Measurements from ENCODE around the gene SMAD1.

The SMAD1 gene

DNA sequence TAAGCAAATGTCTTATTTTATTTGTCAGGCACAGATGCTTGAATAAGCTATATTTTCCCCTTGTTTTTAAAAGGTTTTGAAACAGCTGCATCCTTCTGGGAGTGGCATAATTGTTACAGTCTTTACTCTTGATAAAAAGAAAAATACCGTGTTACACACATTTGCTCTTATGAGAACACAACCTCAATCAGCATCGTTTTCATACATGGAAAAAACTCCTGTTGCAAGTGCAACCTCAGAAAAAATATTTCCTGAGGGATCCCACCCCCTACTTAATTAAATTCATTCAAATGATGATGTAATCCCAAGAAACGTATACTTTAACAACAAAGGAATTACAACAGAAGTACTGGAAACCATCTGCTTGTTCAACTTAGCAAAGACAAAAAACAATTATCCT lies 58.6 kb downstream of the SMAD1 start:
- Histone ChIP-seq H3K4me2 (ENCODE audit: low read depth, low read length) (no peak overlapping the region), H2AFZ (ENCODE audit: low read length) (no peak overlapping the region), H3K4me3 (ENCODE audit: low read length) (no peak overlapping the region), H3K4me1 (ENCODE audit: low read length) (0 out of 2 replicates have a peak, but pooled peaks cover 1% of the 10 kb centered on the region), H4K20me1 (ENCODE audit: insufficient read depth, low read length) (no peaks in the 10 kb centered on the region), H3F3A (ENCODE audit: insufficient read depth, low read length) (no peaks in the 10 kb centered on the region), H3K36me3 (replicated peaks; ENCODE audit: insufficient read depth, low read length) (0 out of 2 replicates have a peak, but pooled peaks cover 3% of the 10 kb centered on the region), H3K27me3 (replicated peaks; ENCODE audit: insufficient read depth, low read length) (no peaks in the 10 kb centered on the region), H3K79me2 (ENCODE audit: low read length) (no peaks in the 10 kb centered on the region), H3K9ac (ENCODE audit: low read length) (no peak overlapping the region), H3K9me2 (replicated peaks; ENCODE audit: insufficient read depth, low read length) (no peaks in the 10 kb centered on the region), H3K9me3 (replicated peaks; ENCODE audit: insufficient read depth, low read length) (no peaks in the 10 kb centered on the region), H3K27ac (ENCODE audit: low read length) (no peak overlapping the region)
- TF ChIP-seq, protein P1, sequence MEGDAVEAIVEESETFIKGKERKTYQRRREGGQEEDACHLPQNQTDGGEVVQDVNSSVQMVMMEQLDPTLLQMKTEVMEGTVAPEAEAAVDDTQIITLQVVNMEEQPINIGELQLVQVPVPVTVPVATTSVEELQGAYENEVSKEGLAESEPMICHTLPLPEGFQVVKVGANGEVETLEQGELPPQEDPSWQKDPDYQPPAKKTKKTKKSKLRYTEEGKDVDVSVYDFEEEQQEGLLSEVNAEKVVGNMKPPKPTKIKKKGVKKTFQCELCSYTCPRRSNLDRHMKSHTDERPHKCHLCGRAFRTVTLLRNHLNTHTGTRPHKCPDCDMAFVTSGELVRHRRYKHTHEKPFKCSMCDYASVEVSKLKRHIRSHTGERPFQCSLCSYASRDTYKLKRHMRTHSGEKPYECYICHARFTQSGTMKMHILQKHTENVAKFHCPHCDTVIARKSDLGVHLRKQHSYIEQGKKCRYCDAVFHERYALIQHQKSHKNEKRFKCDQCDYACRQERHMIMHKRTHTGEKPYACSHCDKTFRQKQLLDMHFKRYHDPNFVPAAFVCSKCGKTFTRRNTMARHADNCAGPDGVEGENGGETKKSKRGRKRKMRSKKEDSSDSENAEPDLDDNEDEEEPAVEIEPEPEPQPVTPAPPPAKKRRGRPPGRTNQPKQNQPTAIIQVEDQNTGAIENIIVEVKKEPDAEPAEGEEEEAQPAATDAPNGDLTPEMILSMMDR (IDR thresholded peaks at IDR 0.05; ENCODE audit: low read length), result no peak
- TF ChIP-seq EZH2 (optimal IDR thresholded peaks at IDR 0.05; ENCODE audit: low read depth, low read length), result no peak
- no peak for TF ChIP-seq EZH2phosphoT487 (IDR thresholded peaks at IDR 0.05; ENCODE audit: low read length)
- no peak for DNase-seq

DNA sequence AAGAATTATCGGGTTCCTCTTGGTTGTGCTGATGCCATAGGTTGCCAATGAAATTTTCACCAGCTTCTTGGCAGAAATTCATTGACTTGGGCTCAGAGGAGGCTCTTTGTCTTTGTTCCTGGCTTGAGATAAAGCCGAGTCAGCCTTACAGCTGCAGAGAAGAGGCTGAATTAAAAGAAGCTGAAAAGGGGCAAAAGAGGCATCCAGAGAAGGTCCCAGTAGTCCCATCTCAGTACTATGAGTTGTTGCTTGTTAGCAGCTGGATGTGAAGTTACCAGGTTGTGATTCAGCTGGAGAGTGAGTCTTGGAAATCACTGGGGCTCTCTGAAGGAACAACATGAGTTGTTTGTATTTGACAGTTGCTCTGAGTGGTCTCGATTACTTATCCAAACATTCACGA lies 59.7 kb downstream of the SMAD1 start:
- Histone ChIP-seq H3K36me3 (replicated peaks; ENCODE audit: insufficient read depth, low read length) (0 out of 2 replicates have a peak, but pooled peaks cover 3% of the 10 kb centered on the region), H3K4me1 (ENCODE audit: low read length) (peaks cover 9% of the 10 kb centered on the region; the same call in 1 of the 2 replicates), H3K4me3 (ENCODE audit: low read length) (no peak overlapping the region), H3K27ac (ENCODE audit: low read length) (no peak overlapping the region), H4K20me1 (ENCODE audit: insufficient read depth, low read length) (no peaks in the 10 kb centered on the region), H3K79me2 (ENCODE audit: low read length) (no peaks in the 10 kb centered on the region), H3K9ac (ENCODE audit: low read length) (no peak overlapping the region), H3K9me2 (replicated peaks; ENCODE audit: insufficient read depth, low read length) (no peaks in the 10 kb centered on the region), H3K4me2 (ENCODE audit: low read depth, low read length) (no peak overlapping the region), H3F3A (ENCODE audit: insufficient read depth, low read length) (no peaks in the 10 kb centered on the region), H2AFZ (ENCODE audit: low read length) (no peak overlapping the region), H3K27me3 (replicated peaks; ENCODE audit: insufficient read depth, low read length) (no peaks in the 10 kb centered on the region), H3K9me3 (replicated peaks; ENCODE audit: insufficient read depth, low read length) (no peaks in the 10 kb centered on the region)
- TF ChIP-seq, protein P1 (IDR thresholded peaks at IDR 0.05; ENCODE audit: low read length), result no peak
- no peak for TF ChIP-seq EZH2phosphoT487 (IDR thresholded peaks at IDR 0.05; ENCODE audit: low read length)
- TF ChIP-seq EZH2 (optimal IDR thresholded peaks at IDR 0.05; ENCODE audit: low read depth, low read length), result no peak
- no peak for DNase-seq

DNA sequence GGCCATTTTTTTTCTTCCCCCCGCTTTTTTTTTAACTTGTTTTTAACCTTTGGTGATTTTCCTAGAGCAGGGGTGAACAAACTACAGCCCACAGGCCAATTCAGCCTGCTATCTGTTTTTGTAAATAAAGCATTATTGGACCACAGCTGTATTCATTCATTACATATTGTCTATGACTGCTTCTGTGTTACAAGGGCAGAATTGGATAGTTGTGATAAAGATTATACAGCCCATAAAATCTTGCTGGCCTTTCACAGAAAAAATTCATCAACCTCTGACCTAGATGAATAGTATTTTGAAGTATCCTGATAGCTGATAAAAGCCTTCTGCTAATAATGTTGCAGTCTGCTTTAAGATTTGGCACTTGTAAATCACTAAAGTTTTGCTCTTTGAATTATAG lies 63.4 kb downstream of the SMAD1 start:
- peaks cover 9% of the 10 kb centered on the region; the same call in 1 of the 2 replicates for H3K4me1 ChIP-seq (ENCODE audit: low read length)
- H3F3A ChIP-seq (ENCODE audit: insufficient read depth, low read length), result no peaks in the 10 kb centered on the region
- no peak overlapping the region for H3K9ac ChIP-seq (ENCODE audit: low read length)
- H3K27ac ChIP-seq (ENCODE audit: low read length), result no peak overlapping the region
- no peak for DNase-seq
- H3K79me2 ChIP-seq (ENCODE audit: low read length), result no peaks in the 10 kb centered on the region
- H3K4me2 ChIP-seq (ENCODE audit: low read depth, low read length), result no peak overlapping the region
- no peak overlapping the region for H2AFZ ChIP-seq (ENCODE audit: low read length)
- H3K9me3 ChIP-seq (replicated peaks; ENCODE audit: insufficient read depth, low read length), result no peaks in the 10 kb centered on the region
- TF ChIP-seq, protein P1 (IDR thresholded peaks at IDR 0.05; ENCODE audit: low read length), result no peak
- TF ChIP-seq EZH2 (optimal IDR thresholded peaks at IDR 0.05; ENCODE audit: low read depth, low read length) (no peak), EZH2phosphoT487 (IDR thresholded peaks at IDR 0.05; ENCODE audit: low read length) (no peak)
- H4K20me1 ChIP-seq (ENCODE audit: insufficient read depth, low read length), result no peaks in the 10 kb centered on the region
- H3K36me3 ChIP-seq (replicated peaks; ENCODE audit: insufficient read depth, low read length), result 0 out of 2 replicates have a peak, but pooled peaks cover 3% of the 10 kb centered on the region
- H3K27me3 ChIP-seq (replicated peaks; ENCODE audit: insufficient read depth, low read length), result no peaks in the 10 kb centered on the region
- H3K4me3 ChIP-seq (ENCODE audit: low read length), result no peak overlapping the region
- no peaks in the 10 kb centered on the region for H3K9me2 ChIP-seq (replicated peaks; ENCODE audit: insufficient read depth, low read length)

Measured in MM.1S (cell line).